PFSK-1 (cell line): Measurements from ENCODE around the gene TCAF1.

Experiments used
- POLR2AphosphoS5 ChIP-seq: IDR thresholded peaks from 2 replicates; pipeline ENCODE4 v1.6.1; 2012; ENCODE audit warnings: low read depth, mild to moderate bottlenecking, control low read depth, low read length, moderate library complexity
- SIN3A ChIP-seq: IDR thresholded peaks from 2 replicates; pipeline ENCODE4 v1.6.1; 2012; ENCODE audit warnings: mild to moderate bottlenecking, low read length, moderate library complexity, borderline replicate concordance; ENCODE audit not compliant: insufficient read depth
- TAF1 ChIP-seq: IDR thresholded peaks from 2 replicates; pipeline ENCODE4 v1.6.1; 2012; ENCODE audit warnings: low read length, control low read depth, borderline replicate concordance; ENCODE audit not compliant: insufficient read depth

DNA sequence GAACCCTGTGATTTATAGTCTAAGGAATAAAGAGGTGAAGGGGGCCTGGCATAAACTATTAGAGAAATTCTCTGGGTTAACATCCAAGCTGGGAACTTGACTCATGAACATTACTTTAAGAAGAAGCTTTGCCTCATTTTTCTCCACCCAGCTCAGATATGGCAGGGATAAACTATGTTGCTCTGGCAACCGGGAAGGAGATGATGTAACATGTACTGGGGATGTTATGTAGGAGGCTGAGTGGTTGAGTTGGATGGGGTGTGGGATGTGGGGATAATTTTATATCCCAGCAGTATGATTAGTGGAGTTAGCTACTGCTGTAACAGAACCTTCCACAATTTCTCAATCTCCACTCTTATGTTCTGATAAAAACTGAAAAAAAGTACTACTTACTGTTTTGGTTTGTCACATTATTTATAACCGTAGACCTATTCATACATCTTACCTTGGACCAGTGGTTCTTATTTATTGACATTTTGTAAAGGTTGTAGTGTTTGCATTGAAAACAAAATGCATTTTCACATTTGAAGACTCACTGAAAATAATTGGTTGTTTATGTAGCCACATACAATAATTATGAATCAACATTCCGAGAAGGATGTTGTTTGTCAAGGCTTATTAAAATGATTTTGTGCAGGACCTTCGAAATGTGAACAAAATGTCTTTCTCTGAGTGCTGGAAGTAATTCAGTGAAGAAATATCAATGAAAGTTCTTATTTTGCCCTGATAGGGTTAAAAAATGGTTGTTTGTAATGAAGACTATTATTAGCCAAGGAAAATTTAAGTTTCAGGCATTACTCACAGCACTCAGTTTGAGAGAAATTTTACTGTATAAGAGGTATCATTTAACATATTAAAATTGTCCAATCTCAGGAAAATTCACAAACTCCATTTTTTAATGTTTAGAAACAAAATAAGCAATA is 34.4 kb upstream of the TCAF1 start:
- TF ChIP-seq SIN3A (no peak), POLR2AphosphoS5 (no peak), TAF1 (no peak)
